Cardiac septum (tissue), 1 donor: ENCODE measurements around the gene TBC1D1. TPM values are rescaled to one million over a fixed set of nuclear protein-coding genes. Genes with fewer than 3 reads are reported as not detected.

Source experiments
- DNase-seq: peaks from one replicate; pipeline ENCODE4 v3.0.0-alpha.2; 2020; ENCODE audit warnings: low spot score
- intact Hi-C: fragments of 100-400 bp; cut with DNase I; formaldehyde crosslinking; loops from one replicate; pipeline ENCODE4 v1.14.0; 2022
- total RNA-seq: library from RNA; stranded (reverse); fragmentation: NEBNext Ultra II Directional; extraction: Animal tissue kit (Norgen Biotek cat#: 25700); gene quantifications from one replicate; pipeline ENCODE4 v1.2.1, GENCODE V29; 2021
- donor health status: DM: no; HTN: no; CAD: no.

The TBC1D1 gene
- total RNA-seq, 1 donor from 2014 or later: 128 TPM

GRCh38 chr4:38185406-38186144 is 294.7 kb downstream of the TBC1D1 start:
- no peak for DNase-seq
- intact Hi-C loops: no loop called here

DNA sequence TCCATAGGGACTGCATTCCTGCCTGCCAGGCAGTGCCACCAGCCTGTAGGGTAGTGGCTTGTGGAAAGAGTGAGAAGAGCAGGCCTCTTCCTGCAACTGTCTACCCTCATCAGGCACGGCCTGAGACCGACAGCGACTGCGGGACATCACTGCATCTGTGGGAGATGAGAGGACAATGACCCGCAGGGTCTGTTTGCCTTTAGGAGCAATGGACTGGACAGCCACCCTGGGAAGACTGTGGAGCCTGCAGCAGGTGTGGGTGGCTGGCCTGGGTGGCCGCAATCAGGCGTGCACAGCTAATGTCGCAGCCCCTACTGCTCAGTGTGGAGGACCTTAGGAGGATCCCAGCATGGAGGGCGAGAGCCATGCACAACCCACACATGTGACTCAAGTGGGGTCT is 297.3 kb downstream of the TBC1D1 start:
- intact Hi-C loops: no loop called here
- DNase-seq: no peak

GRCh38 chr4:38188631-38189101 is 297.8 kb downstream of the TBC1D1 start:
- DNase-seq: no peak
- intact Hi-C loops: no loop called here

Other genes starting within 250 kb of the TBC1D1 start
- gene RELL1, start 204.7 kb upstream of the TBC1D1 start, total RNA-seq: 40.6 TPM
- 9.5 TPM for gene PGM2, start 64.4 kb upstream of the TBC1D1 start, total RNA-seq
- 1.1 TPM for gene PTTG2, start 69.3 kb downstream of the TBC1D1 start, total RNA-seq